ENCODE results near the gene CHAC1.
A peak's percentile ranks its signal among the peaks of the same experiment; 100 is the strongest.
"Not testable (repeated sequence)": the region's sequence is repeated elsewhere in the genome, so short reads cannot be mapped to it uniquely, and the experiment has no call there.

CHAC1 gene

DNA sequence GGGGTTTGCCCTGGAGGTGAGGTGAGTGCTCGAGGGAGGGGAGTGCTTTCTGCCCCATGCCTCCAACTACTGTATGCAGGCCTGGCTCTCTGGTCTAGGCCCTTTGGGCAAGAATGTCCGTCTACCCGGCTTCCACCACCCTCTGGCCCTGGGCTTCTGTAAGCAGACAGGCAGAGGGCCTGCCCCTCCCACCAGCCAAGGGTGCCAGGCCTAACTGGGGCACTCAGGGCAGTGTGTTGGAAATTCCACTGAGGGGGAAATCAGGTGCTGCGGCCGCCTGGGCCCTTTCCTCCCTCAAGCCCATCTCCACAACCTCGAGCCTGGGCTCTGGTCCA lies 14.8 kb upstream of the CHAC1 start:
- DNase-seq = no peak

DNA sequence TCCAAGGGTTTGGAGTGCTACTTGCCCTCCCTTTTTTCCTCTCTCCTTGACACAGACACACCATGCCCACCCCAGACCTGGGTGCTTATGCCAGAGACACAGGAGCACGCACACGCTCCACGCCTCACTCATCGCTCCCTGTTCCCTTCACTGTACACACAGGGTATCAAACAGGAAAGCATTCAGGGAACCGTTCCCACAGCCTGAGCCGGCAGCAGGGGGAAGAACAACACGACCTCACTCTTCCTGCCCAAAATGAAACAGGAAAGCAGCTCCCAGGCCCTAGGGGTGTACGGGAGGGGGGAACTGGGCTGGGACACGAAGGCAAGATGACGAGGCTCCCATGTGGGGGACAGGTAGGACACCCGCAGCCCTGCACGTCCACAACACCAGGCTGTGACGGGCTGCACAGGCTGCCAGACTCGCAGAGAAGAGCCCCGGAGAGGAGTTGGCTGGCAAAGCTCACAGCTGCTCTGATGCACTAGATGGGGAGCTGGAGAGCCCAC lies 12.9 kb upstream of the CHAC1 start:
- DNase-seq = no peak

DNA sequence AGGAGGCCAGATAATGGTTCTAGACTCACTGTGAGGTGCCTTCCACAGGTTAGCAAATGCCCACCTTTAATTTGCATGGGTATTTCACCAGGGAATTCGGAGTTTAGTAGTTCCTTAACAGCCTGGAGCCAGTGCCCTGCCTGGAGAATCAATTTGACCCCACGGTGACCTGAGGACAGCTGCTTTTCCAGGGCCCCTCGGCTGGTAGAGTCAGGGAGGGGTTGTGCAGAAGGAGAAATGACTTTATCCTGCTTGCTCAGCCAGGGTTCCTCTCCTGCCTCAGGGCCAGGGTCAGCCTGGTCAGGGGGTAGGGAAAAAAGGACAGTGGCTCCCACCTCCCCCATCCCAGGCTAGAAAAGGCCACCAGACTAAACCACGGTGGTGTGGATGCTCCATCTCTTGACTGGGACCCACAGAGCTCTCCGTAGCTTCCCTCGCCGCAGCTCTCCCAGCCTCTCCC lies 12.2 kb upstream of the CHAC1 start:
- no peak for DNase-seq

DNA sequence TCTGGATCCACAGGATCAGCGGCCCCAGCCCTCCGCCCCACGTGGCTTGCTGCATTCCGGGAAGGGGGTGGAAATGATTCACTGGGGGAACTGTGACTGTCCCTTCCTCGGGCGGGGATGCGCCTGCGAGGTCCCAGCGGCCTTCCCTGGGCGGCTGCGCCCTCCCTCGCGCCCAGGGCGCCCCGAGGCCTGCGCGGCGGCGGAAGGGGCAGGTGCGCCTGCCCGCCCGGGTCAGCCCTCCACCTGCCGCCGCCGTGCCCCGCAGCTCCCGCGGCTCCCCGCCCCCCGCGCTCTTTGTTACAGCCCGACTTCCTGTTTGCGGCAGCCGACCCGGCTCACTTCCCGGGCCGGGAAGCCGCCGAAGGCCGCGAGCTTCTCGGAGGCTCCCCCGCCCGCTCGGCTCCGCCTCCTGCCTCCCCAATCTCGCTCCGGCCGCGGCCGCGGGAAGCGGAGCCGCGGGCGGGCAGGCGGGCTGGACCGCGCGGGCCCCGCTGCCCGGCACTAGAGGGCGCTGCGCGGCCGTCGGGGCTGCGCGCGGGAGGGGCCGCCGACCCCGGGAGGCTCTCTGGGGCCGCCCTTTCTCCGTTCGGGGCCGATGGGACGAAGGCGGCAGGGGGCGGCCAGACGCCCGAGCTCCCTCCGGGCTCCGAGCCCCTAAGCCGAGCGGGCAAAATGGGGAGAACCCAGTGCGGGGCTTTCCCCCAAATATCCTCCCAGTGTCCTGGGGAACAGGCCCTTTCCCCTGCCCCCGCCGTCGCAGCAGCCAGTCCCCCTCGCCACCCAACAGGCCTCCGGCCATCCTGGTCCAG lies 11.5 kb upstream of the CHAC1 start:
- peak; percentile 58 to 62 for DNase-seq

DNA sequence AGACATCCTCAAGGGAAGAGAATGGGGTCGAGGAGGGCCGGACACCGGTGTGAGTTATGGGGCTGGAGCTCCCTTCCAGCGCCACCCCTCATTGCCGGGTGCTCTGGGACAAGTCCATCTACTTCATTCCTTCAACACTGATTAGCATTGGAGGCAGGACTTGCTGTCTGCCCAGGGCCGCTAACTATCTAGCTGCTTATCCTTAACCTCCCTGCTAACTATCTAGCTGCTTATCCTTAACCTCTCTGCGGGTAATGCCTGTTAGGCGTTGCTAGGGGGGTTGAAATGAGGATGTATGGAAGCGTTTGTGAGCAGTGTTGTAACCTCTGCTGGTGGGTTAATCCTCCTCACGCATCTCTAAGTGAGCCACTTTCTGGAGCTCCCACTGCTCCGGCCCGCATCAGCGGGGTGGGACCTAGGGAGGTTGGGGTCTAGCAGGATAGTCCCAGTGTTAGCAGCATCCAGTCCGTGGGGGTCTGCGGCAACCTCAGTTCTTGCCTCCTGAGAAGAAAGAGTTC lies 10.9 kb upstream of the CHAC1 start:
- no peak for DNase-seq

DNA sequence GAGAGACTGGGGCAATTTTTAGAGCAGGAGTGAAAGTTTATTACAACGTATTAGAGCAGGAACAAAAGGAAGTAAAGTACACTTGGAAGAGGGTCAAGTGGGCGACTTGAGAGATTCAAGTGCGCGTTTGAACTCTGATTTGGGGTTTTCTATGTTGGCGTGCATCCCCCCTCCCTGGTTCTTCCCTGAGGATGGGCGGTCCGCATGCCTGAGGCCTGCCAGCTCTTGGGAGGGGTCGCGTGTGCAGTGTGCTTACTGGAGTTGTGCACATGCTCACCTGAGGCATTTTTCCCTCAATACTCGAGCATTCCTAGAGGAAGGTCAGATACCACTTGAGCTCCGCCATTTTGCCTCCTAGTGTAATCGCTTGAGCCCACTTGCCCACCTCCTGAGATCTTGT lies 10.4 kb upstream of the CHAC1 start:
- no peak for DNase-seq

DNA sequence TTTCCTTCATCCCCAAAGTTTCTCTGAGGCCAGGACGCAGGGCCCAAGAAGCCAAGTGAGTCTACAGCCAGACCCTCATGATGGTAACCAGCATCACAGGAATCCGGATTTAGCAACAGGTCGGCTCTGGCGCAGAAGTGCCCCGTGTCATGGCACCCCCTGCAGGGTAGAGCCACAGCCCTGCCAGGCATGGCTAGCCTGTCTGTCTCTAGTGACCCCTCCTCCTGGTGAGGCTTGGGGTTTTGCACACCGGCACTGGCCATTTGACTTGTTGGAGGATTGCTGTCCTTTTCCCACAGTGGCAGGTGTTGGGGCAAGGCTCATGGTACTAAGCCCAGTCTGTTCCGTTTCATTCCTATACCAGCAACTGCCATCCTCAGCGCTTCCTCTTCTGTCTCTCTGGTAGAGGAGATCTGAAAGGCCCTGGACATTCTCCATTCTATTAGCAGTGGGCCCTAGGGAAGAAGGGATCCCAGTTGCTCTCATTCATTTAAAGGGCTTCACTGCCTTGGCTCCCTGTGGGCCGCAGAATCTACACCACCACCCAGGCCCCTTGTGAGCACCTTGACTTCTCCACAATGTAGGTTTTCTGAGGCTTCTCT lies 9.4 kb upstream of the CHAC1 start:
- no peak for DNase-seq

DNA sequence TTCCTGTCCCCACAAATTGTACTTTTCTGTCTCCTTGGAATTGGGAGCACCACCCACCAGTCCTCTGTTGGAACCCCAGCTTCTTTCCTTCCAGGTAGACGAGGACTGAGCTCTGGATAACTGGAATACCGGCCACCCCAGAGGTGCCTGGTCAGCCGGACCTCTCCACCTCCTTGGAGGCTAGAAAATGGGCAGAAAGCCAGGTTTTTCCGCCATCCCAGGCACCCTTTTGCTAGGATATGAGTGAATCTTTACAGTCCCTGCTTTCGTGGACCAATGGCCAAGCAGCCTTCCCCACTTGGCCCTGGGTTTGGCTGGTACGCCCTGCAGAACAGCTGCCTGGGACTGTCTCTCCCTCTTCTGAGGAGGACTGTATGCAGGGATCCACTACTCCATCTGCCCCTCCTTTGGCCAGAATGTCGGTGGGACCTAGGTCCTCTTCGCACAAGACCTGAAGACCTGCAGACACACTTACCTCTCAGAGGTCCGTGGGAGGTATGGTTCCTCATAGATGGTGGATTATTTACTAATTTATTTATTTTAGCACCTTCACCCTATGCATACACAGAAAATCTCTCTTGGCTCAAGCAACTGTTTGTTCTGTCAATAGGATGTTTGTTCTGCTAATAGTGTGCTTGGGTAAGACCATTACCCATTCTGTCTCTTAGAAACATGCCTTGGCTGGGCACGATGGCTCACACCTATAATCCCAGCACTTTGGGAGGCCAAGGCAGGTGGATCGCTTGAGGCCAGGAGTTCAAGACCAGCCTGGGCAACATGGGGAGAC lies 8.6 kb upstream of the CHAC1 start:
- DNase-seq = no peak

DNA sequence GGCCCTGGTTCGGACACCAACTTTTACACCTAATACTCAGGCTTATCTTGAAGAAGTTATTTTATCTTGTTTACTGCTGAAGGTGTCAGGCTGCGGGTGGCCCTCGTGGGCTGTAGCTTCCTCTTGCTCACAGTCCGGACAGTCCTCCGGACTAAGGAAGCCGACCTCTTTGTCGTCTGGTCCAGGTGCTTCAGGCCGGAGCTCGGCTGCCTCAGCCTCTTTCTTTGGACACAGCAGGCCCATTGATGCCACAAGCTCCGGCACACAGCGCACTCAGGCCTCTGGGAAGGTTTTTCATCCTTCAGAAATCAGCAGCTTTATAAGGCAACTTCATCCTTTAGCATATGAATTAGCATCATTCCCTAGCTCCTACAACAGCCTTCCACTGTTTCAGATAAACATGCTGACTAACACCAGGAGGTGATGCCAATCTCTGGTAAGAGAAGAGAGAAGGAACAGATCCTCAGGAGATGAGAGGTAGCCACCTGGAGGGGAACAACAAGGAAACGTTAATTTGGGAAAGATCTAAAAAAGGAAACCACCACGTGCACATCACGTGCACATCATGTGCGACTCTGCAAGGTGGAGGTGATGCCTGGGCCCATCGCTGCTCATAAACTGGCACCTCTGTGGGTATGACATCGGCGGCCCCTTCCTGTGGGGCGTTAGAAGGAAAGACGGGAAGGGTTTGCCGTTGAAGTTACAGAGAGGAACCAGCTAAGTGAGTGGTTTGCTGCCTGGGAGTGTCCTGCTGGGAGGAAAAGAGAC lies 4.4 kb upstream of the CHAC1 start:
- DNase-seq = no peak

DNA sequence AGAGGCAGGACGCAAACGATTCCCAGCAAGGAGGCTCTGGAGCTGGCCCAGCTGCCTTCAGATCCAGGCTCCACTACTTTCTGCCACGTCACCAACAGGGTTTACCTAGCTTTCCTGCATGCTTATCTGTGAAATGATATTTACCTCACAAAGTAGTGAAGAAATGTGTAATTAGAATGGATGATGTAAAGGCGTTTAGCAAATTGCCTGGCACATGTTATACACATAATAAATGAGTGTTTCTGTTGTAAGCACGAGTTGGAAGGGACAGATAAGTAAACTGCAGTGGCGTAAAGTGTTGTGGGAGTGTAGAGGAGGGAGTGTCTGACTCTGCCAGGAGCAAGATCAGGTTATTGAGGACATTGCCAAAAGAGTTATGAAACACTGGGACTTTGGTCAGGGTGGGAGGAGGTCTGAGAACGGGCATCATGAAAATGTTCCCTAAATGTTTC lies 3.5 kb upstream of the CHAC1 start:
- DNase-seq = no peak

DNA sequence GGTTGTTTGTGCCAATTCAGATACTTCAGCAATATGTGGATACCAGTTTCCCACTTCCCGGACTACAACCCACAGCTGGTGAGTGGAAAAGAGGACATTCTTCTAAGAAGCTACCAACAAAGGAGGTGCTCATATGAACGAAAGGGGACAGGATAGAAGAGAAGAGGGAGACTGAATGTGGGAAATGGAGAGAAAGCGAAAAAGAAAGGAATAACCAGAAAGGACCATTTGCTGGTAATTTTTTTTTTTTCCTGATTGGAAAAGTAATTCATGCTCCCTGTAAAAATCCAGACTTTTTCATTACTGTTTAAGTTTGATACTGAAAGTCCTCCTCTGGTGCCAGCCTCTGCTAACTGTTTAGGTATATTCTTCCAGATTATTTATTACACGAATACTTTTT lies 1.5 kb upstream of the CHAC1 start:
- no peak for DNase-seq

DNA sequence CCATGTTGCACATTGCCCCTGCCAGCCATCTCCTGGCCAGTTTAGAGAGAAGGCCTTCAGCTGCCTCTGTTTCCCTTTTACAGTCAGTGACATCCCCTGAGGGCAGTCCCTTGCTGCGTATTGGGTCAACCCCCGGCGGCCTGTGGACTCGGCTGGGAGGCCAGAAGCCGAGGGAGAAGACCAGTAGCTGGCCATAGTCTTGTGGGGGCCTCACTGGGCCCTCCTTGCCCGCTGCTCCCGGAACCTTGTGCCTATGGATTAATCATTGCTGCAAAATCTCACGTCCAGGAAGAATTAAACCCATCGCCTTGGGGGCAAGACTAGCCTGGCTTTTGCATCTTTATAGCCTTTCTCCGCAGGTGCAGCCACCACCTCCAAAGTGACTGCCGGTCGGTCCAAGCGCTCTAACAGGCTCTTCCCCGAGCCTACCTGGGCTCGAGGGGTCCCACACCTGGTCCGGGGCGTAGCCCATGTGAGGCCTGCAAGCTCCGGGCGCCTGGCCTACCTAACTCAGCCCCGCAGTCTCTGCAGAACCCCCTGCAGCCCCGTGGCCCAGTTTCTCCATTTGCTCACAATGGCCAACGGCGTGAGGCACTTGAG lies 870 bp upstream of the CHAC1 start:
- no peak for DNase-seq

DNA sequence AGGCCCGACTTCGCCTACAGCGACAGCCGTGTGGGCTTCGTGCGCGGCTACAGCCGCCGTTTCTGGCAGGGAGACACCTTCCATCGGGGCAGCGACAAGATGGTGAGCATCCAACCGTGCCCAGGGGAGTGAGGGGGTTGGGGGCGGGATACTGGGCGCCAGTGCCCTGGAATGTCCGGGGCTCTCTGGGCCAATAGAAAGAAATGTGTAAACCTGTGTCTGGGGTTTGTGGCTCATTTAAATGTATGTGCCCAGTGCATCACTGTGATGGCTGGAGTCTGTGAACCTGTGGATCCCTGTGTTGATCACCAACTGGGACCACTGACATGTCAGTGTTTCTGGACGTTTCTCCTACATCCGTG lies 423 bp downstream of the CHAC1 start:
- no peak for DNase-seq

DNA sequence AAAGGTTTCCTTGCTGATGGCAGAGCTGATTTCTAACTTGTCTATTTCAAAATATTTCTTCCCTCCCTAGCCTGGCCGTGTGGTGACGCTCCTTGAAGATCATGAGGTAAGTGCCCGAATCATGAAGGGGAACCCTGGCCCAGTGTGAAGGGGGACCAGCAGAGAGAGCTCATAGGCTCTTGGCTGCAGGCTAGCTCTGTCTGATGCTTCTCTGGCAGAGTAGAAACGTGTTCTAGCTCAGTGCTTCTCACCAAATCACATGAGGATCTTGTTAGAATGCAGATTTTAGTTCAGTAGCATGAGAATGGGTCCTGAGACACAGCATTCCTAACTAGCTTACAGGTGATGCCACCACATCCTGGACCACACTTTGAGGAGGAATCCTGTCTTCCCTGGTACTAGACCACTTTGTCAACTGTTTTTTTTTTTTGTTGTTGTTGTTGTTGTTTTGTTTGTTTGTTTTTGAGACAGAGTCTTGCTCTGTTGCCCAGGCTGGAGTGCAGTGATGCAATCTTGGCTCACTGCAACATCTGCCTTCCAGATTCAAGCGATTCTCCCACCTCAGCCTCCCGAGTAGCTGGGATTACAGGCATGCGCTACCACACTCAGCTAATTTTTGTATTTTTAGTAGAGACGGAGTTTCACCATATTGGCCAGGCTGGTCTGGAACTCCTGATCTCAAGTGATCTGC lies 1.0 kb downstream of the CHAC1 start:
- DNase-seq = not testable (repeated sequence)

DNA sequence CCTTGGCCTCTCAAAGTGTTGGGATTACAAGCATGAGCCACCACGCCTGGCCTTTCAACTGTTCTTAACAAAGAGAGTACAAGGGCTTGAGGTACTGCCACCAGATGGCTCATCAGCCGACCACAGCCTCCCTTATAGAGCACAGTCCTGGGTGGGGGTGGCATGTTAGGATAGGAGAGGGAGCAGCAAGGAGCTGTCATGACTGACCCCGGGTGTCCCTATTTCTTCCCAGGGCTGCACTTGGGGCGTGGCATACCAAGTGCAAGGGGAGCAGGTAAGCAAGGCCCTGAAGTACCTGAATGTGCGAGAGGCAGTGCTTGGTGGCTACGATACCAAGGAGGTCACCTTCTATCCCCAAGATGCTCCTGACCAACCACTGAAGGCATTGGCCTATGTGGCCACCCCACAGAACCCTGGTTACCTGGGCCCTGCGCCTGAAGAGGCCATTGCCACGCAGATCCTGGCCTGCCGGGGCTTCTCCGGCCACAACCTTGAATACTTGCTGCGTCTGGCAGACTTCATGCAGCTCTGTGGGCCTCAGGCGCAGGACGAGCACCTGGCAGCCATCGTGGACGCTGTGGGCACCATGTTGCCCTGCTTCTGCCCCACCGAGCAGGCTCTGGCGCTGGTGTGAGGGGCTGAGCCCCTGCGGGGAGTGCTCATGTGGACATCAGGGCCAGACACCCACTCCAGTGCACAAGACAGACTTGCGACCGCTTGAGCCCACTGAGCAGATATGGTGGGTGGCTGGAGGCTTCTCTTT lies 2.1 kb downstream of the CHAC1 start:
- no peak for DNase-seq

DNA sequence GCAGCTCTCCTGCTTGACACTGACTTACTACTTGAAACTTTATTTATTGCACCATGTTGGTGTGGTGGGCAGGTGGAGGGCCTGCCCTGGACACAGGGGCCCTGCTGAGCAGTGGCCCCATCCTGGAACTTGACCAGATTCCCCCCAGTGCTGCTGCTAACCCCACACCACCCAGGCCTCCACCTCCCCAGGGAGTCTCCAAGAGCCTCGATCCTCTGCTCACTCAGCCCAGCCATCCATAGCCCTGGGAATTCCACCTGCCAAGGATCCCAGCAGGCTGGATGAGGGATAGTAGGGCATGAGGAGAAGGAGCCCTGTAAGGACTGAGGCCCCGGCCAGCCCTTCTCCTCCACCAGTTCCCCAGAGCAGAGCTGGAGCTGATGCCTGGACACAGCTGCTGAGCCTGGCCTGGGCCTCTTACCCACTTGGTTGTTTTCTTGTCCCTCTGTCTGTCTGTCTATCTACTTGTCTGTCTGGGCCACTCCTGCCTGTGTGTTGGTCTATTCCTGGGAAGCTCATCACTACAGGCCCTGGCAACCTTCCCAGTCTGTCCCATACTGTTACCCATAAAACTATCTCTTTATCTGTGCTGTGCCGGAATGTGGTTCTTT lies 2.8 kb downstream of the CHAC1 start:
- no peak for DNase-seq

DNA sequence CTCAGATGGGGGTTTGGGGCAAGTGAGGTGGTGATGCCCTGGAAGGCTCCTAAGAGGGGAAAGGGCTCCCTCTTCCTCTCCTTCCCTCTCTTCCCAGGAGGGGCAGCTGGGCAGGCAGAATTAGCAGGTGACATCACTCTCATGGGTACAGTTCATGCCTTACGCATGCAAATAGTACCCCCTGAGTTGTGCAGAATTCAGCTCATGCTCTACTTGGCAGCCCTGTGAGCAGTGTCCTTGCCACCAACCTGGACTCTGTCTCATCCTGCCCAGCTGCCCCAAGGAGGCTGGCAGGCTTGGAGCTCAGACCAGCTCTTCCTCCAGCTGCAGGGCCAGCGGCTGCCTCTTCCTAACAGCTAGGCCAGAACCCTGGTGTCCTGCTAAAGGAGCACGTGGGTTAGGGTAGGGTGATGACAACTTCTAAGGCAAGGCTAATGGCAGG lies 3.3 kb downstream of the CHAC1 start:
- DNase-seq = no peak

DNA sequence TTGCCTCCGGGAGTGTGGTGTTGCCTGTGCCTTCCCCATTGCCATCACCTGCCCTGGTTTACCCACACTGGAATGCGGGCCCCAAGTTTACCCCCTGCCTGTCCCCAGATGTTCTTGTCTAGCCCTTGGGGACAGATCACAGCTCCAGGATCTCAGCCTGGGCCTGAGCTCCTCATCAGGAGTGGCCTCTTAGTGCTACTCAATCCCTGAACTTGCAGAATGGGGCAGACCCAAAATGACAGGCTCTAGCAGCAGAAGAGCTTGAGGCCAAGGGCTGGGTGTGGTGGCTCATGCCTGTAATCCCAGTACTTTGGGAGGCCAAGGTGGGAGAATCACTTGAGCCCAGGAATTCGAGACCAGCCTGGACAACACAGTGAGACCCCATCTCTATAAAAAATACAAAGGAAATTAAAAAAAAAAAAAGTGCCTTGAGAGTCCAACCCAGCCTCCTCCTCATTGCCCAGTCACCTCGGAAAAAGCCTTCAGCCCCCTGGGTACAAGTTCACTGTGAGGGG lies 3.8 kb downstream of the CHAC1 start:
- DNase-seq = no peak

DNA sequence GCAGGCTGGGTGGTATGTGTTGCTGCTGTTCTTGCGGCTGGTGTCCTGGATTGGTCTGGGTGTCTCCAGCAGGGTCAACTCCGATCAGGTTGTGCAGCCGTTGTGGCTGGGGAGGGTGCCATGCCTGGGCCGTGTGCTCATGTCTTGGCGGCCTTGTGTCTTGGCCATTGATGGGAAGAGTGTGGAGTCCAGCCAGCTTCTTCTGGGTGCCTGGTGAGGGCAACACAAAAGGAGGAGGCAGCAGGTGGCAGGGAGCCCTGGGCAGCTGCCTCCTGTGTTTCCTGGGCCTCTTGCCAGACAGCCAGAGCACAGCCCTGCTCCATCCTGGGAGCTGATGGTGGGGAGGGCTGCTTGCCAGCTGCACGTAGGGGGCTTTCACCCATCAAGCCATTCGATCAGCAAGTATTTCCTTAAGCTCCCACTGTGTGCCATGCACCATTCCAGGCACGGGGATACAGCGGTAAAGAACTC lies 4.3 kb downstream of the CHAC1 start:
- DNase-seq = no peak

DNA sequence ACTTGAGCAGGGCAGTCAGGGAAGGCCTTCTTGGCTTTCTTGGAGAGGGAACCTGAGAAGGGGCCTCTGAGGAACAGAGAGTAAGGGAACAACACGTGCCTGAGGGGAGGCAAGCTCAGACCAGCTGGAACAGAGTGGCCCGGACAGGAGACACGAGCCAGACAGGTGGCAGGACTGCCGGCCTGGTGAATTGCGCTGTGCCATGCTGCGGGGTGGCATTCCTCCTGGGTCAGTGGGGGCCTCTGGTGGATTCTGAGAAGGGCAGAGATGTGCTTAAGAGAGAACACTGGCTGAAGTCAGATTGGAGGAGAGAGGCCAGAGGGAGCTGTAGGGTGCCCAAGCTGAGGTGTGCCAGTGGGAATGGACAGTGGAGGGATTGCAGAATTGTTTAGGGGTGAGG lies 4.9 kb downstream of the CHAC1 start:
- DNase-seq = no peak
